Measurements from ENCODE around the gene PDE10A.

The PDE10A gene

DNA sequence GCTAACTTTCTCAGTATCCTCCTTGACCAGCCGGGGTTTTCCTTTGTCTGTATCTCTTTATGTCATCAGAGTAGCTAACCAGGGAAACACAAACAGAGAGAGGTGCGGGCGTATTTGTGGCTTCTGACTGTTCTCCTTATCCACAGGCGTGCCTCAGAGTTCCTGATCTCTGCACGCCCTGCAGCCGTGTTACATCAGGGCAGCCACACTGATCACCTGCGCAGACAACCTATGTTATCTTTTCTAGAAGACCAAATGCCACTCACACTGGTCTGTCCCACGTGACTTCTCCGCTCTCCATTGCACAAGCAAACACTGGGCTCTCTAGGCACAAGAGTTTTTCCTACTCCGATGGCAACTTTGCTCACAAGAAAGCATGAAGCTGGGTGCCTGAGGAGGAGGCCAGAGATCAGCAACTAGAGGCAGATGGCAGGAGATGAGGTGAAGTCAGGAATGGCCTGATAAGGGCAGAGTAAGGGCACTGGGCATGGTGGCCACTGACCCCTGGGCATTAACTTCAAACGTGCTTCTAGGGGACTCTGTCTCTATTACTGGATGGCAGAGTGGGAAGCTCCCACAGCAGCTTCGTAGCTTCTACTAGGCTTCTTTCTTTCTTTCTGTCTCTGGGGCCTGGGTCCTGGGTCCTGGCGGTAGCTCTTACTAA lies 4.5 kb downstream of the PDE10A start:
- Histone ChIP-seq H3K4me3 (no peak overlapping the region), H3K27ac (no peak overlapping the region), H3K36me3 (no peaks in the 10 kb centered on the region), H3K27me3 (peaks cover 0 to 26% of the 10 kb centered on the region in 2 donors), H3K9me3 (no peaks in the 10 kb centered on the region), H3K4me1 (peaks cover 0 to 28% (median 22%) of the 10 kb centered on the region in 4 donors)
- DNase-seq: no peak
- TF ChIP-seq, protein P1, sequence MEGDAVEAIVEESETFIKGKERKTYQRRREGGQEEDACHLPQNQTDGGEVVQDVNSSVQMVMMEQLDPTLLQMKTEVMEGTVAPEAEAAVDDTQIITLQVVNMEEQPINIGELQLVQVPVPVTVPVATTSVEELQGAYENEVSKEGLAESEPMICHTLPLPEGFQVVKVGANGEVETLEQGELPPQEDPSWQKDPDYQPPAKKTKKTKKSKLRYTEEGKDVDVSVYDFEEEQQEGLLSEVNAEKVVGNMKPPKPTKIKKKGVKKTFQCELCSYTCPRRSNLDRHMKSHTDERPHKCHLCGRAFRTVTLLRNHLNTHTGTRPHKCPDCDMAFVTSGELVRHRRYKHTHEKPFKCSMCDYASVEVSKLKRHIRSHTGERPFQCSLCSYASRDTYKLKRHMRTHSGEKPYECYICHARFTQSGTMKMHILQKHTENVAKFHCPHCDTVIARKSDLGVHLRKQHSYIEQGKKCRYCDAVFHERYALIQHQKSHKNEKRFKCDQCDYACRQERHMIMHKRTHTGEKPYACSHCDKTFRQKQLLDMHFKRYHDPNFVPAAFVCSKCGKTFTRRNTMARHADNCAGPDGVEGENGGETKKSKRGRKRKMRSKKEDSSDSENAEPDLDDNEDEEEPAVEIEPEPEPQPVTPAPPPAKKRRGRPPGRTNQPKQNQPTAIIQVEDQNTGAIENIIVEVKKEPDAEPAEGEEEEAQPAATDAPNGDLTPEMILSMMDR (IDR thresholded peaks at IDR 0.05): no peak
- intact Hi-C loops (cut with DNase I; ENCODE audit: low total_unique reads): no loop called here

DNA sequence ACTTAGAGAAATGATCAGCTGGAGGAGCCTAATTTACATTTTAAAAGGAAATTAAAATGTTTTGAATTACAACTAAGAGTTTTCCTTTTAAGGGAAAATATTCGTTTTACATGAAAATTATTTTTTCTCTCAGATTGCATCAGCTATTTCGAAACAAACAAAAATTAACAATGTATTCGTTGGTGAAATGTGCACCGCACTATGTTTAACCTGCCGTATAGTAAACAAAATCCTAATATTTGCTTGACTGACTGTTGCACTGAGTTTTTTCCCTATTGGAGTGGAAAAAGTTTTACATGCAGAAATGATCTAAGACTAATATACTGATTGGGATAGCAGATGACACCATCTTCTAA lies 5.7 kb downstream of the PDE10A start:
- peaks cover 0 to 20% (median 19%) of the 10 kb centered on the region in 4 donors for H3K4me1 ChIP-seq
- H3K27me3 ChIP-seq: peaks cover 0 to 26% of the 10 kb centered on the region in 2 donors
- H3K9me3 ChIP-seq: no peaks in the 10 kb centered on the region
- no peak overlapping the region for H3K4me3 ChIP-seq
- TF ChIP-seq, protein P1 (IDR thresholded peaks at IDR 0.05): no peak
- H3K27ac ChIP-seq: no peak overlapping the region
- intact Hi-C loops (cut with DNase I; ENCODE audit: low total_unique reads): no loop called here
- no peak for DNase-seq
- no peaks in the 10 kb centered on the region for H3K36me3 ChIP-seq

GRCh38 chr6:165656581-165657324 lies 6.3 kb downstream of the PDE10A start:
- intact Hi-C loops (cut with DNase I; ENCODE audit: low total_unique reads): no loop called here
- no peak for DNase-seq
- Histone ChIP-seq H3K36me3 (no peaks in the 10 kb centered on the region), H3K27ac (no peak overlapping the region), H3K4me1 (peaks cover 0 to 19% (median 18%) of the 10 kb centered on the region in 4 donors), H3K4me3 (no peak overlapping the region), H3K27me3 (peaks cover 0 to 25% of the 10 kb centered on the region in 2 donors), H3K9me3 (no peaks in the 10 kb centered on the region)
- TF ChIP-seq, protein P1 (IDR thresholded peaks at IDR 0.05): no peak

GRCh38 chr6:165655191-165655590 lies 7.8 kb downstream of the PDE10A start:
- TF ChIP-seq, protein P1 (IDR thresholded peaks at IDR 0.05): no peak
- Histone ChIP-seq H3K27ac (no peak overlapping the region), H3K4me1 (peaks cover 0 to 3% (median 3%) of the 10 kb centered on the region in 4 donors), H3K9me3 (no peaks in the 10 kb centered on the region), H3K4me3 (no peak overlapping the region), H3K27me3 (peaks cover 0 to 11% of the 10 kb centered on the region in 2 donors), H3K36me3 (no peaks in the 10 kb centered on the region)
- no peak for DNase-seq
- intact Hi-C loops (cut with DNase I; ENCODE audit: low total_unique reads): no loop called here

DNA sequence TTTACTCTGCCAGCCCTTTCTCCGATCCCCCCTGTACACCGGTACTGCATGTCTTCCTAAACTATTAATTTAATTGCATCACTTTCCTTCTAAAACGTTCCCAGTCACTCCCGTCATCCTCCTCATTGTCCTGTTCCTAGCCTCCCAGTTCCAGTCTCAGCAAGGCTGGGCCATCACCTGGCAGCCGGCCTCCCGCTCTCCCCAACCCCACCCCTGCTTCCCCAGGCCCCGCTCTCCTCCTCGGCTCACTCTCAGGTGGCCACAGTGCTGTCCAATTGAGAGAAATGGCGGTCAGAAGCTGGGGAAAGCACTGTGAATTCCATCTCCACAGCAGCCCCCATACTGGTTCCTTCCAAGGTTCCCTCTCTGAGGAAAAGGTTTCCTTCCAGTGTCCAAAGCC lies 8.9 kb downstream of the PDE10A start:
- H3K4me1 ChIP-seq: no peaks in the 10 kb centered on the region
- no peaks in the 10 kb centered on the region for H3K36me3 ChIP-seq
- DNase-seq: no peak
- no peaks in the 10 kb centered on the region for H3K9me3 ChIP-seq
- no peak overlapping the region for H3K4me3 ChIP-seq
- TF ChIP-seq, protein P1 (IDR thresholded peaks at IDR 0.05): no peak
- no peak overlapping the region for H3K27ac ChIP-seq
- intact Hi-C loops (cut with DNase I; ENCODE audit: low total_unique reads): no loop called here
- peaks cover 0 to 4% of the 10 kb centered on the region in 2 donors for H3K27me3 ChIP-seq

Measured in tibial artery (tissue), 4 donors.